Measurements from ENCODE around the gene NHS. TPM values are rescaled to one million over a fixed set of nuclear protein-coding genes. Genes with fewer than 3 reads are reported as not detected.
"Not testable (repeated sequence)": the region's sequence is repeated elsewhere in the genome, so short reads cannot be mapped to it uniquely, and the experiment has no call there.

Gene NHS
- total RNA-seq, 1 donor from 2014 or later = 7.3 TPM

DNA sequence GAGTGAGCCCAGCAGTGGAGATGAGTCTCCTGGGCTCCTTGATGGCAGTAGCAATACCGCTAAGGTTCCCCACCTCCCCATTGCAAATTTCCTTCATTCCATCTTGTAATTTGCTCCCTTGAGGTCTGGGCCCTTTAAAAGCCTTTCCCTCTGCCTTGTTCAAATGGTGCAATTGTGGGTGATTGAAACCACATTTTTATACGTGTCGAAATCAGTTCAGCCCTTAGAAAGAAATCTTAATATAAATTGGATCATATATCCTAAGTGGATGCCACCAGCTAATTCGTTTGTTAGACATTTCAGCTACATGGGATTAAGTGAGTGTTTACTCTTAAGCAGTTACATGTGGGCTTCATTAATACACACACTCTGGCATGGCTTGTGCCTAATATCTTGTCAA lies 68.6 kb downstream of the NHS start:
- Mint-ChIP-seq H3K36me3 (ENCODE audit: low read depth) (no peaks in the 10 kb centered on the region), H3K9me3 (no peaks in the 10 kb centered on the region)
- intact Hi-C loops (cut with micrococcal nuclease) = no loop called here

DNA sequence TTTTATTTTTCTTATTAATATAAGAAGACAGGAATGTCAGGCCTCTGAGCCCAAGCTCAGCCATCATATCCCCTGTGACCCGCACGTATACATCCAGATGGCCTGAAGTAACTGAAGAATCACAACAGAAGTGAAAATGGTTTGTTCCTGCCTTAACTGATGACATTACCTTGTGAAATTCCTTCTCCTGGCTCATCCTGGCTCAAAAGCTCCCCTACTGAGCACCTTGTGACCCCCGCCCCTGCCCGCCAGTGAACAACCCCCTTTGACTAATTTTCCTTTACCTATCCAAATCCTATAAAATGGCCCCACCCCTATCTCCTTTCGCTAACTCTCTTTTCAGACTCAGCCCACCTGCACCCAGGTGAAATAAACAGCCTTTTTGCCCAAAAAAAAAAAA lies 71.3 kb downstream of the NHS start:
- DNase-seq; H3K9me3 Mint-ChIP-seq; H3K27me3 Mint-ChIP-seq; intact Hi-C loops (cut with micrococcal nuclease); H3K27ac Mint-ChIP-seq; H3K36me3 Mint-ChIP-seq (ENCODE audit: low read depth); H3K4me3 Mint-ChIP-seq; H3K4me1 Mint-ChIP-seq: not testable (repeated sequence)

More for the DNA sequence above, 68.6 kb downstream of the NHS start:
- Mint-ChIP-seq H3K4me3 (no peak overlapping the region), H3K27me3 (no peaks in the 10 kb centered on the region), H3K27ac (no peak overlapping the region), H3K4me1 (no peaks in the 10 kb centered on the region)
- DNase-seq = no peak

DNA sequence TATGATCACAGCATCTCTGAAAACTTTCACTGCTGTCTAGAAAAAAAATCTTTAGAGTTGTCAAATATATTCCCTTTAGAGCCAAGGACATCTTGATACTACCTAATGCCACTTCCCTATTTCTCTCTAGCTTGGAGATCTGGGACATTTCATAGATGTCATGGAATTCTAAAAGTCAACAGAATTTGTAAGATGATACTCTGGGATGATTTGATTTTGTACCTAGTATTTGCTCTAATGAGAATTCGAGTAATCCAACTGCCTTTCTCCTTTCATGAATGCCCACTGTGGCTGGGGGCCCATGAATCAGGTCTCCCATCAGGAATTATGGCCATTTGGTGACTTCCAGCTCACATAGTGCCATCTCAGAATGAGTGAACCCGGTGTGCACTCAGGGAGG lies 73.2 kb downstream of the NHS start:
- no peak overlapping the region for H3K27ac Mint-ChIP-seq
- H3K4me1 Mint-ChIP-seq = no peaks in the 10 kb centered on the region
- H3K9me3 Mint-ChIP-seq = no peaks in the 10 kb centered on the region
- H3K4me3 Mint-ChIP-seq = no peak overlapping the region
- H3K27me3 Mint-ChIP-seq = no peaks in the 10 kb centered on the region
- no peak for DNase-seq
- intact Hi-C loops (cut with micrococcal nuclease) = no loop called here
- no peaks in the 10 kb centered on the region for H3K36me3 Mint-ChIP-seq (ENCODE audit: low read depth)

DNA sequence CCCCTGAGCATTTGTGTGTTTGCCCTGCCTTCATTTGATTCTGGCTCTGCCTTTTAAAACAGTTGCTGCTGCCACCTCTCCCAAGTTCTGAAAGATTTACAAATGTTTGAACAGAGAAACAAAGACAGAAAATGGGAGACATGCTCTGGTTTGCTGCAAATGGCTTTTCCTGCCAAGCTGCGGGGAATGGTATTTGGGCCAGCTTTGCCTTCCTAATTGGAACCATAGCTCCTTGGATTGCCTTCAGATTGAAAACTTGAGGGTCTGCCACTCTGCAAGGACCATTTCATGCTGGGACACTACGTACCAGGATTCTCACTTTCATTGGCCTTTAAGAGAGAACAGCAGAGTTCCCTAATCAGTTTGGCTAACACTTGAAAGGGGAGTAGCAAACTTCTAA lies 74.9 kb downstream of the NHS start:
- Mint-ChIP-seq H3K27me3 (no peaks in the 10 kb centered on the region), H3K4me1 (no peaks in the 10 kb centered on the region), H3K36me3 (ENCODE audit: low read depth) (no peaks in the 10 kb centered on the region), H3K4me3 (no peak overlapping the region), H3K9me3 (no peaks in the 10 kb centered on the region), H3K27ac (no peak overlapping the region)
- no peak for DNase-seq
- intact Hi-C loops (cut with micrococcal nuclease) = no loop called here

DNA sequence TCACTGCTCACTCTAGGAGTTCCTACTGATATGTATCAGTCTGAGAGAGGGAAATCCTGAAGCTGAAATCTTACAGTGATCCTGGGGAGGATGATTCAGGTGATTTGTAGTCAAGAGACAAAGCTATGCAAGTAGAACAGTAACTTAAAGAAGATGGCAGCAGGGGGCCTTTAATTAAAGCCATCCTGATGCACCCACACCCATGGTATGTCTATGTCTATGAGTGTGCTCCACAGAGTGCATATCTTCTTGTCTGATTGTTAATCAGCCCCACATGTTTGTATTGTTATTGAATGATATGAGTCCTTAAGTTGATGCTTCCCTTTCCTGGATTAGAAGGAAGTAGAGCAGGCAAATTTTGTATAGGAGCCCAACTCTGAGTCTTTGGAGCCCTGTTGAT lies 78.8 kb downstream of the NHS start:
- Mint-ChIP-seq H3K27me3 (no peaks in the 10 kb centered on the region), H3K4me1 (no peaks in the 10 kb centered on the region), H3K9me3 (no peaks in the 10 kb centered on the region), H3K36me3 (ENCODE audit: low read depth) (no peaks in the 10 kb centered on the region), H3K4me3 (no peak overlapping the region), H3K27ac (no peak overlapping the region)
- intact Hi-C loops (cut with micrococcal nuclease) = no loop called here
- DNase-seq = no peak

DNA sequence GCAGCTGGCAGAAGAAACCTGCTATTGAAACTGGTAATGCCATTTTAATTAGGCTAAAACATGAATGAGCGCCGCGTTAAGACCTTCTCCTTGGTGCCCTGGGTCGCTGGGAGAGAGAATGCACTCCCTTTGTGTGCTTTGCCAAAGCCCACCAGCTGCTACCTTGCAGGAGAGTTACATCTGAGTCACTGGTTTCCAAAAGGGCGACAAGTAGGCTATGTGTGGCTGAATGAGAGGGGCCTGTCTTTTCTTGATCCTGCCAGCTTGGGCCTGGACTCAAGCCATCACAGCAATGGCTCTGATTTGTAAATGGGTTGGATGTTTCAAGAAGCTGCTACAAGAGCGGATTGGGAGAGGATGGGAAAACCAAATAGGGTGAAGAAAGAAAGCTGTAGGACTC lies 81.5 kb downstream of the NHS start:
- H3K4me1 Mint-ChIP-seq = no peaks in the 10 kb centered on the region
- intact Hi-C loops (cut with micrococcal nuclease) = no loop called here
- H3K27ac Mint-ChIP-seq = no peak overlapping the region
- no peak for DNase-seq
- H3K27me3 Mint-ChIP-seq = no peaks in the 10 kb centered on the region
- no peak overlapping the region for H3K4me3 Mint-ChIP-seq
- H3K9me3 Mint-ChIP-seq = no peaks in the 10 kb centered on the region
- no peaks in the 10 kb centered on the region for H3K36me3 Mint-ChIP-seq (ENCODE audit: low read depth)

DNA sequence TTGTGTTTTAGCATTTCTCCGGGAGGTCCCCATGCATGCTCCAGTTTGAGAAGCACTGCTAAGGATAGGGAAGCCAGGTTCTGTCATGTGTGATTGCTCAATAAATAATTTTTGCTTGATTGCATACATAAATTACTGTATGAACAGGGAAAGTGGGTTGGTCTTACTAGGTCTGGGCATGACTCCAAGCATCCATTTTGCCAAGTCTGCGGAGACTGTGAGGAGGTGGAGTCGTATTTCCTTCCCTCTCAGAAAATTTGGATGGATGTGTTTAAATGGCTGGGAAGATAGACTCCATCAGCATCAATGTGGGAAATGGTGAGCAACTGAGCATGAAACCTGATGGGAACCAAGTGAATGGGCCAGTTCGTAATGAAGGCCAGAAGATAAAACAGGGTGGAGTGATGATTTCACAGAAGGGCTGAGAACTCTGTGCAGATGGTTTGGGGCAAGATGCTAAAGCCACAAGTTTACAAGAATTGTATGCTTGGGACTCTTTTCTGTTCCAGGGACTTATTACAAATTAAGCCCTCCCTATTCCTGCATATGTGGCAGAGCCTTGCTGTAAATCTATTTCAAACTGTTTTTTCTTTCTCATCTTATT lies 84.1 kb downstream of the NHS start:
- no peaks in the 10 kb centered on the region for H3K4me1 Mint-ChIP-seq
- no peaks in the 10 kb centered on the region for H3K9me3 Mint-ChIP-seq
- H3K27me3 Mint-ChIP-seq = no peaks in the 10 kb centered on the region
- intact Hi-C loops (cut with micrococcal nuclease) = no loop called here
- no peak overlapping the region for H3K4me3 Mint-ChIP-seq
- H3K36me3 Mint-ChIP-seq (ENCODE audit: low read depth) = no peaks in the 10 kb centered on the region
- no peak overlapping the region for H3K27ac Mint-ChIP-seq
- DNase-seq = no peak

DNA sequence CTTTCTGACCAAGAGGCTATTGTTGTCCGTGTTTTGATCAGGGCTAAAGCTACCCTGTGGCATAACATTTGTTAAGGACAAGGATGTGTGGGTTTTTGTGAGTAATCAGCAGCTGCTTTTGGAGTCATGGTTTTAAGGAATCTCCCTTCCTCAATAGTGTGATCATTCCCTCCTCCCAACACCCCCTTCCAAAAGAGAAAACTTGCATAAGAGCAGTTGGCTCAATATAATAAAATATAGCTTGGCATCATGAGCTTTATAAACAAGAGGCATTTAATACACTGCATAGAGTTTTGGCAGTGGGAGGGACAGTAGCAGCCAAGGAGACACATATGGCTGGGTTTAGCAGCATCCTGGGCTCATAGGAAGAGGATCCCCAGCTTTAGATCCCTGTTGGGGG lies 84.7 kb downstream of the NHS start:
- intact Hi-C loops (cut with micrococcal nuclease) = no loop called here

DNA sequence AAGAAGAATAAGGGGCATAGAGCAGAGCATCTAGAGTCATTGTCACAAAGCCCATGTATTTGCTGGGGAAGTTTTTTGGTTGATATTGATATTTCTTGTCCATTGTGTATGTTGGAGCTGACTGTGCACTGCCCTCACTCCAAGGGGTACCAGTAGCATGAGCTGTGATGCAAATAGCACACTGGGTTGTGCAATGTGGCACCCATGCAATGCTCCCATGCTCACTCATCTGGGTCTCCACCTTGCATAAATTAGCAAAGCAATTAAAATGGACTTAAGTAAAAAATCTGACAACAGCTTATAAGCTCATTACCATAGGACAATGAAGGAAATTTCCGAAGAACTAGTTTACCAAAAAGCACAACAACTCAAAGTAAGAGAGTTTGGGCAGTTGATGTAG lies 87.9 kb downstream of the NHS start:
- H3K9me3 Mint-ChIP-seq = no peaks in the 10 kb centered on the region
- intact Hi-C loops (cut with micrococcal nuclease) = no loop called here

More for the DNA sequence above, 84.7 kb downstream of the NHS start:
- Mint-ChIP-seq H3K4me3 (no peak overlapping the region), H3K4me1 (no peaks in the 10 kb centered on the region), H3K27me3 (no peaks in the 10 kb centered on the region), H3K27ac (no peak overlapping the region), H3K36me3 (ENCODE audit: low read depth) (no peaks in the 10 kb centered on the region), H3K9me3 (no peaks in the 10 kb centered on the region)
- no peak for DNase-seq

DNA sequence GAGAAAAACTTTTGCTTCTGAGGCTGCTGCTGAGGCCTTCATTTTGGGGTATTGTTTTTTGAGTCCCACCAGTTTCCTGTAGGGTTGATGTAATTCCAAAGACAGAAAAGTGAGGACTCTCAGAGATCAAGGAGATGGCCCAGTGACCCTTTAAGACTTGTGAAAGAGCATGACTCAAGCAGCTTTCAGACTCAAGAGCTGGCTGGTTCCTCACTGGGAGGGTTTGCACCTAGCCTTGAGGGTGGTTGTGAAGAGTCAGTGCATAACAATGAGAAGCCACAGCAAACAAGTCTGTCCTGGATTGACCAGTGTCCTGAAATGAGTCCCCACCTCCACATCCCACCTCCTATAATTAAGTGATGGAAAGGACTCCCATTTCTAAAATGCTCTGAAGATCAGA lies 89.2 kb downstream of the NHS start:
- H3K4me1 Mint-ChIP-seq = no peaks in the 10 kb centered on the region
- DNase-seq = no peak
- H3K4me3 Mint-ChIP-seq = no peak overlapping the region
- H3K36me3 Mint-ChIP-seq (ENCODE audit: low read depth) = no peaks in the 10 kb centered on the region
- no peak overlapping the region for H3K27ac Mint-ChIP-seq
- intact Hi-C loops (cut with micrococcal nuclease) = no loop called here
- H3K9me3 Mint-ChIP-seq = no peaks in the 10 kb centered on the region
- no peaks in the 10 kb centered on the region for H3K27me3 Mint-ChIP-seq

More for the DNA sequence above, 87.9 kb downstream of the NHS start:
- H3K27me3 Mint-ChIP-seq = no peaks in the 10 kb centered on the region
- H3K36me3 Mint-ChIP-seq (ENCODE audit: low read depth) = no peaks in the 10 kb centered on the region
- H3K4me3 Mint-ChIP-seq = no peak overlapping the region
- H3K27ac Mint-ChIP-seq = no peak overlapping the region
- no peaks in the 10 kb centered on the region for H3K4me1 Mint-ChIP-seq
- DNase-seq = no peak

DNA sequence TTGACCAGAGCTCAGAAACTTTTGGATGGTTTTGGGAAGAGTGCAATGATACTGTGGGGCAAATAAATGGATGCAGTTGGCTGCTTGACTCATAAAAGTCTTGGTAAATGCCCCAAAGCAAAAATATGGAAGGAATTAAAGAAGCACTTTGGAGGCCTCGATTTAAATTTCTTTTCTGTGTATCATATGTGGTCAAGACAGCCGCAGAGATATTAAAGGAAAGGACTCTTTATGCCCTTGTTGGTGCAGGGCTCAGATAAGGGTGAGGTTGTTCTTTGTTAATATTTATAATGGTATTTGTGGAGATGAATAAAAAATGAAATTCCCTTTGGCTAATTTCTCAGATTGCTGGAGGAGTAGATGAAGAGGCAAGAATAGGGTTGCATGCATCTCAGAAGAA lies 90.2 kb downstream of the NHS start:
- H3K36me3 Mint-ChIP-seq (ENCODE audit: low read depth) = no peaks in the 10 kb centered on the region
- no peaks in the 10 kb centered on the region for H3K27me3 Mint-ChIP-seq
- H3K9me3 Mint-ChIP-seq = no peaks in the 10 kb centered on the region
- no peak overlapping the region for H3K27ac Mint-ChIP-seq
- no peak for DNase-seq
- H3K4me1 Mint-ChIP-seq = no peaks in the 10 kb centered on the region
- intact Hi-C loops (cut with micrococcal nuclease) = no loop called here
- no peak overlapping the region for H3K4me3 Mint-ChIP-seq

DNA sequence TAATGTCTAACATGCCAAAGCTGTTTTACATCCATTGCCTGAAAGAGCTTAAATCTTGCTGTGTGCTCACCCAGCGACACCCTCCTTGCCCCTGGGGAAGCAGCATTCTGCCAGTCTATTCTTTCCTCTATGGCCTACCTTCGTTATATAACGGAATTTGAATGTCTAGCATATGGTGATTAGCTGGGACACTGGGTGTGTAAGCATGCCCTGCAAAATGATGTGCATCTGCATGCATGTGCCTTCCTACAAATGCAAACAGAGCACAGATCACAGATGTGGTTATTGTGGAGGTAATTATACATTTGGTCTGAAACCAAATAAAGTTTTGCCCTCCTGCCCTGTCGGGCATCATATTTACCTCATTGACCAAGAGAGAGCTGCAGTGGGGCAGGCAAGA lies 90.8 kb downstream of the NHS start:
- Mint-ChIP-seq H3K27ac (no peak overlapping the region), H3K9me3 (no peaks in the 10 kb centered on the region), H3K4me1 (no peaks in the 10 kb centered on the region), H3K36me3 (ENCODE audit: low read depth) (no peaks in the 10 kb centered on the region), H3K27me3 (no peaks in the 10 kb centered on the region), H3K4me3 (no peak overlapping the region)
- intact Hi-C loops (cut with micrococcal nuclease) = no loop called here
- DNase-seq = no peak

DNA sequence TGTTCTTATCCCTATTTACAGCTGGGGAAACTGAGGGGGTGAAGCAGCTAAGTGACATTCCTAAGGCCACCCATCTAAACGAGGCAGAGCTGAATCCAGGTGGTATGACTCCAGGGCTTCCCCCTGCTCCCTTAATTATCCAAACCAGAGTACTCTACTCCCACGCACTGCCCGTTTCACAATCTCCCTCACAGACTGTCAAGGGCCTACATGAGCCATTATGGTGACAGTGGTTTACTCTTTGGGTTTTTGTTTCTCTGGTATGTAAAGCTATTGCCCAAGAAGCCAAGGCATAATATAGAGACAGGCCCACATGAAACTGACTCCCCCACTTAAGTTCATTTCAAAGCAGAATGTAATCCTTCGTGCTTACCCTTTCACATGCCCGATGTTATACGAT lies 95.1 kb downstream of the NHS start:
- no peaks in the 10 kb centered on the region for H3K27me3 Mint-ChIP-seq
- intact Hi-C loops (cut with micrococcal nuclease) = no loop called here
- H3K36me3 Mint-ChIP-seq (ENCODE audit: low read depth) = no peaks in the 10 kb centered on the region
- DNase-seq = no peak
- H3K4me3 Mint-ChIP-seq = no peak overlapping the region
- H3K27ac Mint-ChIP-seq = no peak overlapping the region
- H3K4me1 Mint-ChIP-seq = no peaks in the 10 kb centered on the region
- H3K9me3 Mint-ChIP-seq = no peaks in the 10 kb centered on the region

DNA sequence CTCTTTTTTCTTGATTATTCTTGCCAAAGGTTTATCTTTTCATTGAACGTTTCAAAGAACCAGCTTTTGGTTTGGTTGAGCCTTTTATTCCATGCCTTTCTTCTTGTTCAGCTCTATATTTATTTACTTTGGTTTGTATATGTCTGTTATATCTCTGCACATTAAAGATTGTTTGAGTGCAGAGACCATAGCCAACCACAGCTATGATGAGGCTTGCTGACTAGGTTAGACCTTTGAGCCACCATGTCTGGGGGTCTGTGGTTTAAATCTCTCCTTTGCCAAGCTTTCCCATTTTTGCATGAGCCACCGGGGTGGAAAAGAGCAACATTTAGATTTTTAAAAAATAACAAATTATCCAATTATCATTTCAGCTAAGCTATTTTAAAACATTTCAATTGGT lies 96.1 kb downstream of the NHS start:
- Mint-ChIP-seq H3K27ac (no peak overlapping the region), H3K9me3 (no peaks in the 10 kb centered on the region), H3K27me3 (no peaks in the 10 kb centered on the region), H3K36me3 (ENCODE audit: low read depth) (no peaks in the 10 kb centered on the region), H3K4me3 (no peak overlapping the region), H3K4me1 (no peaks in the 10 kb centered on the region)
- no peak for DNase-seq
- intact Hi-C loops (cut with micrococcal nuclease) = no loop called here

DNA sequence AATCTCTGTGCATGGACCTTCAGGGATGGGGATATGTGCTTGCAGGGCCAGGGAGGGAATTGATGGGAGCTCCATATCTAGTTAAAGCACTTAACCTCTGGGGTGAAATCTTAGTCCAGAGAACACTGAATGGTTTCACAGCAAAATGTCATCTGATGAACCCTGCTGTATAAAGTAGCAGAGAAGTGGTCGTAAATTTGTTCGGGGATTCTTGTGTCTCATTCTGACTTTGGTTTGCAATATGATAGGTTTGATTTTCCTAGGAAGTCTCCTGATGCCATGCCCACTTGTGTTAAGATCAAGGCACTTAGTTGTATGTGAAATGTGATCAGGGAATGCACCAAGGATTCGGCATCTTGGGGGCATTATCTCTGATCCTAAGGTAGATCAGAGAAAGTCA lies 96.9 kb downstream of the NHS start:
- intact Hi-C loops (cut with micrococcal nuclease) = no loop called here
- no peak overlapping the region for H3K4me3 Mint-ChIP-seq
- no peaks in the 10 kb centered on the region for H3K27me3 Mint-ChIP-seq
- no peak overlapping the region for H3K27ac Mint-ChIP-seq
- no peaks in the 10 kb centered on the region for H3K4me1 Mint-ChIP-seq
- no peaks in the 10 kb centered on the region for H3K9me3 Mint-ChIP-seq
- no peaks in the 10 kb centered on the region for H3K36me3 Mint-ChIP-seq (ENCODE audit: low read depth)
- no peak for DNase-seq
